ENCODE measurements around the gene CPA4.

CPA4 gene

DNA sequence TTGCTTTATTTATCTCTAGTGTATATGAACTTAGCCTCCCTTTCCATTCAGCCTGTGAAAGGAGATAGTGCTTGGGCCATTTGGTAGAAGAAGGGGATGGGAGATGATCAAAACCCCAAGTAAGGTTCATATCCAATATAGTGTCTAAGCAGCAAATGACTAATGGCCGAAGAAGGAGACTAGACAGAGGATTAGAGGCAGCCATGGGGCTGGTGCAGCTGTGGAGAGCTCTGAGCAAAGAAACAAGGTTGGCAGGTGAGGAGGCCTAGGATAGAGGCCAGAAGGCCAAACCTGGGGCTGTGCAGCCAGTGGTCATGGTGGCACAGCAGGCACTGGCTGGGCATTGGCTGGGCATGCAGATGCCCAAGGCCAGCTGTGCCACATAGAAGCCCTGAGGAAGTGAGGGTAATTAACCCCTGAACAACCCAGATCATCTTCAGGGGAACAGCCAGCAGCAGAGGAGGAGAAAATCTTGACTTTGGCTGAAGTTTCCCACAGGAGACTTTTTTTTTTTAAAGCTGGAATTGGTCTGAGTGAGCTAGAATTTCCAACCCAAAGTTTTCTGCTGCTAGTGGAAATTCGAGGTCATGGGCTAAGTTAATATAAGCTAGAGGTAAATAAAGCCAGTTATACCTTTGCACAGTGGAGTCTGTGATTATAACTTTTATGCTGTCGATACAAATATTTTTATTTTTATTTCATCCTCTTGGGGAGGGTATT, 77.0 kb downstream of the CPA4 start:
- Histone ChIP-seq H3K27ac (ENCODE audit: insufficient read depth, low read depth, low read length, poor library complexity, severe bottlenecking) (no peak overlapping the region), H3K9me3 (ENCODE audit: control insufficient read depth, low read length) (no peaks in the 10 kb centered on the region), H3K27me3 (ENCODE audit: control insufficient read depth, insufficient read depth, low read length, poor library complexity, severe bottlenecking) (no peaks in the 10 kb centered on the region), H3K4me3 (ENCODE audit: insufficient read depth, low read depth, low read length) (no peak overlapping the region), H3K4me1 (ENCODE audit: control insufficient read depth, insufficient read depth, low read length) (peaks cover 36% of the 10 kb centered on the region), H3K36me3 (ENCODE audit: control insufficient read depth, insufficient read depth, low read length) (no peaks in the 10 kb centered on the region)
- 53 to 74% methylated on average over 2 to 3 of the region's 3 CpGs for WGBS, 2 experiments

DNA sequence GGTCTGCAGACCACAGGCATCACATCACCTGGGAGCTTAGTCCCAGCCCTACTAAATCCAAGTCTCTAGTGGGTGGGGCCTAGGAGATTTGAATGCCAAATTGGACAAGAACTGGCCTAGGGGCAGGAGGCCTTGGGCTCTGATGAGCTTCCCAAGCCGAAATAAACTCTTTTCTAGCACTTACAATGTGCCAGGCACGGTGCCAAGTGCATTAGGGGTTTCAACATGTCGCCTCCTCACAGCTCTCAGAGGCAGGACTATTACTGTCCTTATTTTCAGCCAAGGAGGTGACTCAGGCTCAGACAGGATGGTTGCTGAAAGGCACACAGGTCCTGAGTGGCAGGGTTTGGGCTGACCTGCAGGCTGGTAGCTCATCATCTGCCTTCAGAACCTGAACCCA, 78.1 kb downstream of the CPA4 start:
- Histone ChIP-seq H3K4me3 (ENCODE audit: insufficient read depth, low read depth, low read length) (no peak overlapping the region), H3K27me3 (ENCODE audit: control insufficient read depth, insufficient read depth, low read length, poor library complexity, severe bottlenecking) (no peaks in the 10 kb centered on the region), H3K36me3 (ENCODE audit: control insufficient read depth, insufficient read depth, low read length) (no peaks in the 10 kb centered on the region), H3K4me1 (ENCODE audit: control insufficient read depth, insufficient read depth, low read length) (peaks cover 25% of the 10 kb centered on the region), H3K9me3 (ENCODE audit: control insufficient read depth, low read length) (no peaks in the 10 kb centered on the region), H3K27ac (ENCODE audit: insufficient read depth, low read depth, low read length, poor library complexity, severe bottlenecking) (no peak overlapping the region)
- 94 to 98% methylated on average over 3 of the region's 3 CpGs for WGBS, 2 experiments

DNA sequence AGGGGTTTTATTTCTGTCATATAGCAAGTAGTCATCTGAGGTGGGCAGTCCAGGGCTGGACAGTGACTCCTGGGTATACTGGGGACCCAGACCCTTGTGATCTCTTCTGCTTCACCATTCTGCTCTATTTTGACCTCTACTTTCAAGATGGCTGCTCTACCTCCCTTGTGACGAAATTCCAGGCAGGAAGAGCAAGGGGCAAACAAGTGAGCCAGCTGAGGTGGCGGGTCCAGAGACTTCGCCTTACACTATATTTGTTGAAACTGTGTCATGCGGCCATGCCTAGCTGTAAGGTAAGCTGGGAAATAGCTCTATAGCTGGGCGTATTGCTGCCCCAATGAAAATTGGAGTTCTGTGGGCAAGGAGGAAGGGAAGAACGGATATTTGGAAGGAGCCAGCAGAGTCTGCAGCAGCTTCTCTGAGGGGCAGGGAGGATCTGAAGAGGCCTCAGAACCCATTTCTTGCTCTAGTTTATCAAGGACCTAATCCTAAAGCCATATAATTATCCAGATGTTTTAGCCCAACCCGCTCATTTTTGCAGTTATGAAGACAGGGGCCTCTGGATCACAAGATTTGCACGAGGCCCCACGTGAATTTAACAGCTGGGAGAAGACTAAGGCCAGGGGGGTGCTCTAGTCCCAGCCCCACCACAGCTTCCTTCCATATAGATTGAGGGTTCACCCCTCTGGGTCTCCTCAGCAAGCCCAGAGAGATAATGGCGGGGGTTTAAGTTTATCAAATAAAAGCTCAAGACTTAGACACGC, 79.6 kb downstream of the CPA4 start:
- no peaks in the 10 kb centered on the region for H3K27me3 ChIP-seq (ENCODE audit: control insufficient read depth, insufficient read depth, low read length, poor library complexity, severe bottlenecking)
- 92 to 93% methylated on average over 11 of the region's 11 CpGs for WGBS, 2 experiments
- H3K4me3 ChIP-seq (ENCODE audit: insufficient read depth, low read depth, low read length): no peak overlapping the region
- no peak overlapping the region for H3K27ac ChIP-seq (ENCODE audit: insufficient read depth, low read depth, low read length, poor library complexity, severe bottlenecking)
- no peaks in the 10 kb centered on the region for H3K36me3 ChIP-seq (ENCODE audit: control insufficient read depth, insufficient read depth, low read length)
- no peaks in the 10 kb centered on the region for H3K9me3 ChIP-seq (ENCODE audit: control insufficient read depth, low read length)
- peaks cover 18% of the 10 kb centered on the region for H3K4me1 ChIP-seq (ENCODE audit: control insufficient read depth, insufficient read depth, low read length)

Data from ectodermal cell (in vitro differentiated cells).